HG02870 (cell line): ENCODE measurements around the gene ZBTB7C.

Source experiments
- ATAC-seq: cut with Tn5 transposase; IDR thresholded peaks from one replicate; pipeline ENCODE4 v1.9.1; 2021; ENCODE audit warnings: mild to moderate bottlenecking, moderate library complexity; ENCODE audit not compliant: unreplicated experiment

The ZBTB7C gene

DNA sequence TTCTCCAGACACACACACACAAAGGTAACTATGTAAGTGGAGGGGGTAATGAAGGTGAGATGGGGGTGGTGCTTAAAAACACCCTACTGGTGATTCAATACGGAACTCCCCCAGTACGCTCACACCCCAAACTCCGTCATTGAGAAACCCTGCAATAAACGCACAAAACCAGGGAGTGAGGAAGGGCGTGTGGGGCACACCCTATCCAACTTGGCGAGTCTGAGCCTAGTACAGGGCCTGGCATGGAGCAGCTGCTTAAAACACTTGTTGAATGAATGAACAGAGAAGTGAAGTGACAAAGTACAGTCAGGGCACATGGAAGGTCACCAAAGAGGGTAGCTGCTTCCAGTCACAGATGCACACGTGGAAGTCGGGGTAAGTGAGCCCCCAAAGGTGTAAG, 331.9 kb downstream of the ZBTB7C start:
- ATAC-seq: no peak

DNA sequence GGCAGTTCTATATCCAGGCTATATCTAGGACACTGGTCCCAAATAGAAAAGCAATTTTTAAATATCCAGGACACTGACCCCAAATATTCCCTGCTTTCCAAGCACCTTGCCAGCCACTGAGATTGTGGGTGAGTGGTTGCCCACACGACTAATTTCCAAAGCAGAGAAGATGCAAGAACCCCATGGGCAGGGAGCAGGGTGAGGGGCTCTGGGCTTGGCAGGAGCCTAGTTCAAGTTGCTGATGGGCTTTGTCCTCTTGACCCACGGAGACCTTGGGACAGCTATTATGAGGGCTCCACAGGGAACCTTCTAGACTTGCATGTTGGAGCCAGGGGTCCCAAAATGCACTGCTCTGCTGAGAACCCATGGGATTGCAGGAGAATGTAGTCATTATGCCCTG, 332.7 kb downstream of the ZBTB7C start:
- ATAC-seq: no peak

DNA sequence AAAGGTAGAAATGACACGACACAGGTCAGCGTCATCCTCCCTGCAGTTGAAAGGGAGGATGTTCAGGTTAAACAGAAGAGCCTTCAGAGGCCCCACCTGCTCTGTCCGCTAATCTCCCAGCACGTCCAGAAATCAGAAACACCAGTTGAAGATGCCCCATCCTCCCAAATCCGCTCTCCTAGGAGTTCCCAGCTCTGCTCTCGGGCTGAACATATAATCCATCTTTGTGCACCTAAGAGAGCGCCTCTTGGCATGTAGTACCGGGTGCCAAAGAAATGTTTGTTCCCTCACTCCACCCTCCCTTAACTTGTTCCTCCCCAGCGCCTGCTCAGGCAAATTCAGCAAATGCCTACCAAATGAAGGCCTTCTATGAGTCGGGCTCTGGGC, 333.5 kb downstream of the ZBTB7C start:
- no peak for ATAC-seq

DNA sequence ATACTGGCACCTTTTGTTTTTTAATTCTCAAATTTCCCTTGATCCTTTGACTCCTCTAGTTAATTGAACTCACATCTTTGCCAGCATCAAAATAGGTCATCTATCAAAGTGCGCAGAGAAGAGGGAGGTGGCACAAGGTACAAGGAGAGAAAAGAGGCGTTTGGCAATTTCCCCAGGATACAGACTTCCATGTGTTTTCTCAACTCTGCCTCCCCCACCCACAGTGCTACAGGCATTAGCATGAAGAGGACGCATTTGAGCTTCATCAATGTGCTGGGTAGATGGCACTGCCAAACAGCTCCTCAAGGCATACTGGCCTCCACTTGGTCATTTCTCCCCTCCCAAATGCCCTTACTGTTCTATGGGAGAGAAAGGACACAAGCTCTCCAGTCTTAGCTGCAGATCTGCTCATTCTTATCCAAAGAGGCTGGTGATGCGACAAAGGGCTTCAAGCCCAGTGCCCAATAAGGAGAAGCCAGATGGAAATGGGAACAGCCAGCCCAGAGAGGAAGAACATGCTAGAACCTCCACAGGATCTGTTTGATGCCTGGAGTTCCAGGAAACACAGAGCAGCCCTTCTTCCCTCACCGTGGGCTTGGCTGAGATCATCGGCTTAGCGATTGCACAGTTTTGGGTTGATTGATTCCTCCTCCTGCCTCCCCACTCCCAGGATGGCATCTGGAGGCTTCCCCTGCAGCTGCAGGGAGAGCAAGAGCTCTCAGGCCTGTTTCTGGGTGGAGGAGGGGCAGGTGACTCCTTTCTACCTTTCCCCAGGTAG, 334.1 kb downstream of the ZBTB7C start:
- ATAC-seq: no peak

DNA sequence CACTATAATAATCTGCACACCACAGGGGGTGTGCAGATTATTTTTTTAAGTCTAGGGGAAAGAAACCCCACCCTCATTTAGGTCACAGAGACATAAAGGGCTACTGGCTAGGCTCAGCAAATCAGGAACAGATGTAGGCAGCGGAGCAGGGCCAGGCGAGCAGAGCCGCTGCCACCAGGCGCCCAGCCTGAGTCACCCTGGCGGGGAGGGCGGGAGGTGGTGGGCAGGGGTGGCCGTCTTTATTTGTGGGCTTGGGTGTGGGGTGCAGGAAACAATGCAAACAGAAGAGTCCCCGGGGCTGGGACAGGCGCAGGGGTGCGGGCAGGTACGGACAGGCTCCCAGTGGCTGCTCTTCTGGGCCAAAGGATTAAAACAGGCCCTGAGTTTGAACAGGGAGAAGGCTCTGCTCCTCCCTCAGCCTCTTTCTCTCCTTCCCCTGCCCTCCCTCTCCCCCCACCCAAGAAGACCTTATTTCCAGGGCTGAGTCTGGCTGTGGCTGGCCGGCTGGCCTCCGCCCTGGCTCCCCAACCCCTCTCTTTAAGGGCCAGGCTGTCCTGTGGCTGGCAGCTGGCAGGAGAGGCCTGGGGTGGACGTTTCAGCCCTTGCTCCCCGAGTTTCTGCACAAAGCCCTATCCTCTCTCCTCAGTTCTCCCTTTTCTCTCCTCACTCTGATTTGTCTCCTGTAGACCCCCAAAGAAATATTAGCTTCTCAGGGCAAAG, 335.8 kb downstream of the ZBTB7C start:
- no peak for ATAC-seq

DNA sequence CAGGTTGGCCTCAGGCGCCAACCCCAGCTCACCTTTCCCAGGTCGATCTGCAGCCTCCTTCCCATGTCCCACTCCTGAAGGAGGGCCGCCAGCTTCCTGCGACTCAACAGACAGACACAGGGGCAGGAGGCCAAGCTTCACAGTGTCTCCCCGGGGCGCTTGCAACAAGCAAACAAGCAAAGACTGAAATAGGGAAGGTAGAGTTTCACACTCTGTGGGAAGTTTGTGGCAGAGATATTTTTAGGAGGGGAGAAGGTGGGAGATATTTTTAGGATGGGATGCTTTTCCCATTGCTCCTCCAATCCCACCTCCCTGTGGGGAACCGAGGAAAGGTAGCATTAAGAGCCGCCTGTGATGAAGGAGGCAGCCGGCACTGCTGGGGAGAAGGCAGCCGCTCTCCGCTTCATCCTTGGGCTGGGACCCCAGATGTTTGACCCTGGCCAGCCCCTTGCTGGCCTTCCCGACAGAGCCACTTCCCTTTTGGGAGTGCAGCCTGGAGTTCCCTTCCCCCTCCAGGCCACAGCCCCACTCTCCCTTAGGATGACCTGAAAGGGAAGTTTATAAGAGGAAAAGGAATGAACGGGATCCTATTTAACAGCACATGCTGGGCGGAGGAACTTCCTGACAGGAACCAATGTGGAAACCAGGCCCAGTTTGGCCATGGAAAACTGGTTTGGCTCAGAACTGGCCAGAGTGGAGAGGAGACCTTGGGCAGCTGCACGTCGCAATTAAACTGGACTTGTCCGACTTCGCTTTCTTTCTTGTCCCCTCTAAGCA, 336.6 kb downstream of the ZBTB7C start:
- ATAC-seq: no peak

DNA sequence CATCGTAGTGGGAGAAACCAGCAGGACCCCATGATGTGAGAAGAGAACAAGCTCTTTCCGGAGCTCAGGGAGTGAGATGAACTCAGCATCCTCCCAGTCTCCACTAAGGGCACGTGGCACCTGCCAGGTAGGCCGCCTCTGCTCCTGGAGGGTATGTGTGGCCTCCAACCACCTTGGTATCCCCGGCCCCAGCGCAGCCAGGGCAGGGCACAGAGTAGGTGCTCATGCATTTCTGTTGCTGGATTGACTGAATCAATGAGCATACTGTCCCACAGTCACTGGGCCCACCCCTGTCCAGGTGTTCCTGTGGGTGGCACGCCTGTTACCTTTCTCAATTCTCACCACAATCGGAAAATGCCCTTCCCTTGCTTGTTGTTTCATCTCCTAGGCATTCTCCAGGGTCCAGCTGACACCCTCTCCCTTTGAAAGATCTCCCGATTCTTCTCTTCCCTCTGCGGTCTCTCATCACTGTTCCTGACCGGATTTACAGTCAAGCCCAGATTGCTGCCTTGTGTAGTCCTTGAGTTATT, 340.2 kb downstream of the ZBTB7C start:
- no peak for ATAC-seq

DNA sequence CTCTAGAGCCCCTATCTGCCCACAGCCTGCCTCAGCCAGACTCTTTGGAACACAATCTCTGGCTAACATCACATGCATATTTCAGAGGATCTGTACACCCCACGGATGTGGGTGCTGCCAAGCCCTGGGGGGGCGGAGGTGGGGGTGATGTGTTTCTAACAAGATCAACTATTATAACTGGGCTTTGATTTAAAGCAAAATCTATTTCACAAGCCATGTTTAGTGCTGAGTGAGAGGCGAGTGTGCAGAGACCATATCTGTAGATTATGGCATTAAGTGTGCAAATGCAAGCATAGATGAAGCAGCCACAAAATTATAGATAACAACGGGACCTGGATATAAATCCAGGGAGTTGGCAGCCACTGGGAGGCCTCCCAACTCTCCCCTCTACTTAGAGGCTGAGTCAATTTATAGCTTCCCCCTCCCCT, 342.9 kb downstream of the ZBTB7C start:
- ATAC-seq: no peak

DNA sequence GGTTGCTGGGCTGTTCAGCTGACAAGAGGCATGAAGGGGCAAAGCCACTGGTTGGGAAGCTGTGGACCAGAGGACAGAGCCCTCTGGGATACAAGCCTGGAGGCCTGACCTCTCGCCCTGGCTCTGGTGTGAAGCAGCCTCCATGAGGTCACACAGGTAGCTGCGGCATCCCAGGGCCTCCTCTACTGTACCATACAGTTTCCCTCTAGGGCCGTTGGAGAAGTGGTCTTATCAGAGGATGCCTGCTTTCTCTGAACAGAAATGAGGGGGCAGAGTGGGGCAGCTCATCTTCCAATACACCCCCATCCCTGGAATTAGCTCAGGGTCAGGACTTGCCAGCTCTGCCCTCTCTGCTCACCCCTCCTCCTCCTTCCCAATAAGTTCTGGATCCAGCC, 343.6 kb downstream of the ZBTB7C start:
- ATAC-seq: no peak

DNA sequence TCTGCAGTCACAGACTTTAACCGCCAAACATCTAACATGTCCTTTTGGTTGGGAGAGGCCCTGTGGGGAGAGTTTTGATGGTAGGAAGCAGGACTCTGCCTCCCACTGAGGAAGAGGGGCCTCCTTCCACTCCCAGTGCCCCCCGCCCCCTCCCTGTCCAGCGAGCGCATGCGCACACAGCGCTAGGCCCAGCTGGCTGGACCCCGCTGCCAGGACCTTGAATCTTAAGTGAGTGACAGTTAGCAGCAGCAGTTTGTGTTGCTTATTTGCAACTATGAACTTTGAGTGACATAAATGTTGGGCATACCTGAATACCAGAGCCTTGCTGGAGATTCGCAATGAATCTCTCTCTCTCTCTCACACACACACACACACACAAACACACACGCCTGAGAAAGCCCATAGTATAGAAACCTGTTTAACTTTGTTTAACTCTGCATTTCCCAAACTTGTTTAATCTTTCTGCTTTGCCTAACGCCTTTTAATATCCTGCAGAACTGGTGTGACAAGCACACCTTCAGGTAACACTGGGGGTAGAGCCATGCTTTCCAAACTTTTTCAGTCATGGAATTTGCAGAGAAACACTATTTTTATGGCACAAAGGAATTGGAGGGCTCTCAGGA, 344.1 kb downstream of the ZBTB7C start:
- no peak for ATAC-seq

DNA sequence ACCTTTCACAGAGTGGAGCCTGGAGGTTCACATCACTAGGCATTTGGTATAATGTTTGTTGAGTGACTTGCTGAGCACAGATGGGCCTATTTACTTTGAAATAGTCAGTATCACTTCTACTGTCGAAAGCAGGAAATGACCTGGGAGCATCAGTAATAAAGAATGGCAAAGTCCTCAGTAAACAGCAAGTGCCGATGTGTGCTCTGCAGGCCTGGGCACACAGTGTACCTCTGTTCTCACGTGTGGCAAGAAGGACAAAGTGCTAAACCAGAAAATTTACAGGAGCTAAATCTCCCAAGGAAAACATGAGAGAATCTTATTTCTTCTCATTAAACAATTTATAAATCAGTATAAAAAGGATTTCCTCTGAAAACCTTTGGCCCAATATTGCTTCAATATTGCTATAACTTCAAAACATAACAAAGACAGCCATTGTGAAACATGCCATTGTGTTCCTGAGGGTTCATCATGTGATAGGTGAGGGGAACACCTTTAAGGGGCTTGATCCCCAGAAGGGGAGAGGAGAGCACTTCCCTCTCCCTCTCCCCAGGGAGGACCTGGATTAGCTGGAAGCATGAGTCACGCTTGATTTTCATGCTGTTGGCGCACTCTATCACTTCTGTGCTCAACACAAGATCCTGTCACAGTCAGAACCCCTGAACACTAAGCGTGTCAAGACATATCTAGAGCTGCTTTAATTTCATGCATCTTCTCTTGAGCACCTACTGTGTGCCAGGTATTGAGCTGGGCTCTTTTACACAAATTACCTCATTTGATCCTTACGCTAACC, 347.2 kb downstream of the ZBTB7C start:
- ATAC-seq: no peak

DNA sequence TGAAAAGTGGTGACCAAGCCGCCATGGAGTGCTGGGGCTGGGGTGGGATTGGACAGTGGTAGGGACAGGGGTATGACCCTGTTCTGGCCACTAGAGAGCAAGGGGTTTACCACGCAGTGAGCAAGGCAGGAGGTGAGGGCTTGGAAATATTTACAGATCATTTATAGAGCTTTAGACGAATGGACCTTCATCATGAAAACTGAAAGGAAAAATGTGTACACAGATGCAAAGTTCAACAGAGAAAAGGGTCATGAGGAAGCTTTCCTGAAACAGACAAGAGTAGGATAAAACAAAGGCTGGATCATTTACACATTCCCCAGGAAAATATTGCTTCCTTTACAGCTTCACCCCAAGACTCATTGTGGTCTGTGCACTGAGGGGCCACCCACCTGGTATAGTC, 348.2 kb downstream of the ZBTB7C start:
- ATAC-seq: no peak

DNA sequence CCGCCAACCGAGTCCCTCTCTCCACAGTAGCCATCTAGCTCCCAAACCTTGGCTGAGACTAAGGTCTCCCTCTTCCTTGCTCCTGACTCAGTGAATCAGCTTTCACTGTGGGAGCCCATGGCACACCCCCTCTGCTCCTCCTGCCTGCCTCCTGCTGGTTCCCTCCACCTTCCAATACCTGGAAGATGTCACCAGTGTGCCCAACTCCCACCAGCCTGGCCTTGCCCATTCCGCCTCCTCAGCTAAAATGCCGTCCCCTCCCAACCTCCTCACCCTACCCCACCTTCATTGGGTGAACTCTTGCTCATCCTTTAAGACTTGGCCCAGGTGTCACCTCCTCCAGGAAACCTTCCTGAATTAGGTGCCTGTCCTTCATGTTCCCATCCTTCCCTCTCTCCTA, 348.8 kb downstream of the ZBTB7C start:
- no peak for ATAC-seq

DNA sequence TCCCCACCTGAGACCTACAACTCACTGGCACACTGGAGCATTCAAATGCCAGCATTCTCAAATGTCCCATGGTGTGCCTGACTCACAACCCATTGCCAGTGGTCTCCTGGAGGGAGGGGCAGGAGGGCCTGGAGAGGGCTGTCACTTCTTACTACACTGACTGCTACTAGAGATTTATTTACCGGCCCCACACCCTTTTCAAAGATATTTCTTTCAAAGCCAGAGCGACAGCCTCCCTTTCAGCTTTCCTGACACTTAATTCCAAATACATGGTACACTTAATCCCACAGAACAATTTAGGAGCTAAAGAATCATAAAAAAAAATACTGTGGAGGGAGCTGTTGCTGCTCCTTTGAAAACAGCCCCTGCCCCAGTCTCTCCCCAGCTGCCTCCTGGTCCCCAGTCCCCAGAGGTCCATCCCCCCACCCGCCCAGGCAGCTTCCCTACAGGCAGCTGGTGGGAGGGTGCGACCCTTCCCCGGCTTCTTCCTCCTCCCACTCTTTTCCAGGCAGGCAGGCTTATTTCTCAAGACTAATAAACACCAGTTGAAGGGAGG, 349.6 kb downstream of the ZBTB7C start:
- ATAC-seq: no peak

DNA sequence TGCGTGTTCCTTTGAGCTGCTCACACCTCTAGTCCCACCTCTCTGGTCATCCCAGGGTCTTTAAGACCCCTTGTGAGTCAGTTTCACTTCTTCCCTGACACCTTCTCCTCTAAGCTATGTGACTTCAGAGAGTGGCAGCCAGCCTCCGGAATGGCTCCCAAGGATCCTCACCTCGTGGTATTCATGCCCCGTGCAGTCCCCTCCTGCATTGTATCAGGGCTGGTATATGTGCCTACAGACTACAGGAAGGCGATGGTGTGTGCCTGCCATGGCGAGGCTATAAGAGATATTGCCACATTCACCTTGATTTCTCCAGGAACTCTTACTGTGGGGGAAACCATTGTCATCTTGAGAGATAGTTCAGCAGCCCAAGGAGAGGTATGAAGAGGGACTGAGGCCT, 350.7 kb downstream of the ZBTB7C start:
- ATAC-seq: no peak

DNA sequence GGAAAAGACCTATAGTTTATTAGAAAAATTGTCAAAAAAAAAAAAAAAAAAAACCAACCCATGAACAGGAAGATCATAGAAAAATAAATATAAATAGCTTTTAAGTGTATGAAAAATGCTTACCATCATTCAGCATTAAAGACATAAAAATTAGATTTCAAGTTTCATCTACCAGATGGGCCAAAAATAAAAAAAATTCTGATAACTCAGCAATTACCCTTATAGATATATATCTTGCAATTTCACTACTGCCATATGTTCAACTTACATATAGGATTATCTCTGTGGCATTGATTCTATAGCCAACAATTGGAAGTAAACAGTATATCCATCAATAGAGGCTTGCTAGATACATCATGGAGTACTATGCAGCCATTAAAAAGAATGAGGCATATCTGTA, 352.2 kb downstream of the ZBTB7C start:
- ATAC-seq: no peak

DNA sequence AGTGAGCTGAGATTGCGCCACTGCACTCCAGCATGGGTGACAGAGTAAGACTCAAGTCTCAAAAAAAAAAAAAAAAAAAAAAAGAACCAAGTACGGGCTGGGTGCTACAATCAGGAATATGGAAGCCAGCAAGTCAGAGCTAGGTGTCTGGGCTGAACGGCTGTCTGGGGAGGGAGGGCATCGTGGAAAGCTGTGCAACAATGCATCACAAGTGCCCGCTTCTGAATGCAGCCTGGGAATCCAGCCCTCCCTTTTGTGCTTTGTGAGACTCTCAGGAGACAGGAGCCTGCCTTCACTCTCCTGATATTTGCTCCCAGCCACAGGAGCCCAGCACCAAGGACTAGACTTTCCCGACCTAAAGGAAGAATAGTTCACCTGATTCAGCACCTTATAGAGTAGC, 353.8 kb downstream of the ZBTB7C start:
- no peak for ATAC-seq

DNA sequence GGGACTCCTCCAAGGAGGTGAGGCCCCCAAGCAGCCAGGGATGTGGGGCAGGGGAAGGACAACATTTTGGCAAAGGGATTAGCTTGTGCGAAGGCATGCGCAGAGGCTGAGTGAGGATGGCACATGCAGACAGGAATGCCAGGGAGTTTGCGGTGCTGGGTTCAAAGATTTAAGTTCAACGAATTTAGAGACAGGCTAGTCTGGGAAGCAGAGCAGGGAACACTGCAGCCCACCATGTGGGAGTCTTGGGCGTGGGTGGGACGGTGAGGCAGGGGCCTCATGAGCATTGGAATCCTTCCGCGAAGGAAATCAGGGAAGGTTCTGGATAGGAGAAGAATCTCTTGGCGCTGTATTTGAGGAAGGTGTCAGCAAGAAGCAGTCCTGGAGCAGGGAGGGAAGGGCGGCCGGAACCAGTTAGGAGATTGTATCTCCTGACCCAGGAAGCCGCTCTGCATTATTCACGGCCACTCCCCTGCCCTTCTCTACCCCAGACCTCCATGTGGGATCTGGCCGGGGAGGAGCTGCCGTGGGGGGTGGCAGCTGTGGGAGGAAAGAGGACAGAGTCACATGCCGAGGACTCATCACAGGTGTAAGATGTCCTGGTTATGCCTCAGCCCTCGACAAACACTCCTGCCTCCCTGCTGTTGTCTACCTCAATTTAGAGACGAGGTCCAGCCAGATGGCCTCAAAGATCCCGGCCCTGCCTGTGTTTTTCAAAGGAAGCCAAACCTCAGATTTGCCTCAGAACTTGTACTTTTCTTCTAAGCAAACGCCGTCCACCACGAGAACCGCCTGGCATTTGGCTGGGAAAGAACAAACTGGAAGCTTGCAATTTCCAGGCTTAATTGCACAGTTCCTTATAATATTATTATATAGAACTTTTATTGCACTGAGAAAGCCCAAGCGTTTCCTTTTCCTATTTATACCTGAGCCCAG, 355.0 kb downstream of the ZBTB7C start:
- no peak for ATAC-seq

DNA sequence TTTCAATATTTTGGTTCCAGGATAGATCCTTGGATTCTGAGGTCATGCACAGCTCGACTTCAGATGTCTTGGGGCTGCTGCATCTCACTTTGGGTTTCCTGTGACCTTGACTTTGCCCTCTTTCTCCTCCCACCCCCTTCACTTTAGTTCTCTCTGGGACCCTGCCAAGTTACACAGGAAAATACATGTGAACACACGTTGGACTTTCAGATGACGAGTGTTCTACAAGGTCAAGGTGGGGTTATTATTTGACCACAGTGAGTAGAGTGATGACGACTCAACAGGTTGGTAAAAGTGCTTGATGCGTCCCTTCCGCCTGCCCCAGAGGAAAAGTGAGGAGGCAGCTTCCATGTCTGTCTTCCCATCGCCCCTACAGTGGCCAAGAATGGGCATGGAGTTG, 356.3 kb downstream of the ZBTB7C start:
- no peak for ATAC-seq
